ENCODE data around the gene SH3GL1. TPM values are rescaled to one million over a fixed set of nuclear protein-coding genes. Genes with fewer than 3 reads are reported as not detected.
A peak's percentile ranks its signal among the peaks of the same experiment; 100 is the strongest.

The SH3GL1 gene
- total RNA-seq, 2 donors from 2014 or later, result 49.1 to 67.1 TPM

DNA sequence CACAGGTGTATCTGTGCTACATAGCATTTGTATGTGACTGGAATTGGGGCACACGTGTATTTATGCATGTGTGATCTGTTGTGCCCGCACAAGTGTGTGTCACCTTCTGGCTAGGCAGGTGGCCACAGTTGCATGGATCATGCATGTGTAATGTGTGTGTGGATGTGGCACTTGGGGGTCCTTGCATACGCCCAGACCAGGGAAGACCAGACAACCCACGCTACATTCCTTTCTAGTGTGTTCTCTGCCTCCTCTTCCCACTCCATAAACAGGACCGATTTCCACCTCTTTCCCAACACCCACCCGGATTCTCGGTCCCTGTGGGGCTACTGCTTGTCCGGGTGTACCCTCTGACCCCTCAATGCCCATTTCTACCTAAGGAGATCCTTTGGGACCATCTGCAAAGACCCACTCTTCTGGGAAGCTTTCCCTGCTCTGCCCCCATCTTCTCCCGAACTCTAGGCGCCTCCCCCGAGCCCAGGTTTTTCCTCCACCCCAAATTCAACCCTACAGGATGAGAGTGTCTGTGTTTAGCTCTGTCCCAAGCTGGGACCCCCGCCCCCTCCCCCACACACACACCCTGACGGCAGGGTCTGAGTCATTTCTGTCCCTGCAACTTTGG, 74.0 kb downstream of the SH3GL1 start:
- no peak for ATAC-seq (replicated peaks)
- no peak overlapping the region for H3K27ac Mint-ChIP-seq

DNA sequence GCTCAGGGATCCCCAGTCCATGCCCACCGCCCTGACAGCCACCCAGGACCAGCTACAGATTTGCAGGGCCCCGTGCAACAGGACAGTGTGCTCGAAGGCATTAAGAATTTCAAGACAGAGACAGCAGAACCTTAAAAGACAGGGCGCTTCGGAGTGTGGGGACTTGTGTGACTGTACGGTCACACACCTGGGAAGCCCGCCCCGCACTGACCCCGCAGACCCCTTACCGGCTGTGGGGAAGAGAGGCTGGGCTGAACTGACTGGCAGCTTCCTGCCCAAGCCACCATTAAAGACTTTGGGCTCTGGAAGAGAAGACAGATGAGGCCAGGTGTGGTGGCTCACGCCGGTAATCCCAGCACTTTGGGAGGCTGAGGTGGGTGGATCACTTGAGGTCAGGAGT, 76.1 kb downstream of the SH3GL1 start:
- Mint-ChIP-seq H3K4me3 (no peak overlapping the region), H3K27me3 (no peaks in the 10 kb centered on the region), H3K9me3 (no peaks in the 10 kb centered on the region), H3K27ac (no peak overlapping the region), H3K36me3 (ENCODE audit: low read depth) (peaks cover 6% of the 10 kb centered on the region), H3K4me1 (peaks cover 4% of the 10 kb centered on the region)
- no peak for ATAC-seq (replicated peaks)

More for the DNA sequence above, 74.0 kb downstream of the SH3GL1 start:
- Mint-ChIP-seq H3K27me3 (no peaks in the 10 kb centered on the region), H3K4me3 (peak overlapping the region; percentile 88), H3K4me1 (peaks cover 4% of the 10 kb centered on the region), H3K36me3 (ENCODE audit: low read depth) (peaks cover 6% of the 10 kb centered on the region), H3K9me3 (no peaks in the 10 kb centered on the region)

DNA sequence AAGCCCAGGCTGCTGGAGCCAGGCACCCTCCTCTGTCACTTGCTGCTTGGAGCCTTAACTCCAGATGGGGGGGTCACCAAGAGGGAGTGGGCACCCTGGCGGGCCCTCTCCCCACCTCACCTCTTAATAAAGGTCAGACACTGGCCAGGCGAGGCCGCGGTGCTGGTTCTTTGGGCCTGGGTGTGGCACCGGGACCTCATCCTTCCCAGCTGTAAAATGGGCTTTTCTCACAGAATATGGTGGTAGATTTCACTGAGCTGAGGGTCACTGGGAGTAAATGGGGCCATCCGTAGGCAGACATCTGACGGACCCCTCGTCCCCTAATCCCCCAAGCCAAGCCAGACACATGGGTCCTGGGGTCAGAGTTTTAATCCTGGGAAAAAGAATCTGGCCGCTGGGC, 76.7 kb downstream of the SH3GL1 start:
- ATAC-seq (replicated peaks), result no peak
- Mint-ChIP-seq H3K4me1 (peaks cover 4% of the 10 kb centered on the region), H3K27ac (no peak overlapping the region), H3K4me3 (no peak overlapping the region), H3K9me3 (no peaks in the 10 kb centered on the region), H3K36me3 (ENCODE audit: low read depth) (peaks cover 4% of the 10 kb centered on the region), H3K27me3 (no peaks in the 10 kb centered on the region)

- H3K27me3 Mint-ChIP-seq, result no peaks in the 10 kb centered on the region
- H3K4me3 Mint-ChIP-seq, result no peak overlapping the region
- H3K27ac Mint-ChIP-seq, result no peak overlapping the region
- no peak for ATAC-seq (replicated peaks)
- H3K4me1 Mint-ChIP-seq, result peaks cover 4% of the 10 kb centered on the region
- H3K36me3 Mint-ChIP-seq (ENCODE audit: low read depth), result no peaks in the 10 kb centered on the region
- H3K9me3 Mint-ChIP-seq, result no peaks in the 10 kb centered on the region
Observed at GRCh38 chr19:4322942-4323665, 77.2 kb downstream of the SH3GL1 start.

DNA sequence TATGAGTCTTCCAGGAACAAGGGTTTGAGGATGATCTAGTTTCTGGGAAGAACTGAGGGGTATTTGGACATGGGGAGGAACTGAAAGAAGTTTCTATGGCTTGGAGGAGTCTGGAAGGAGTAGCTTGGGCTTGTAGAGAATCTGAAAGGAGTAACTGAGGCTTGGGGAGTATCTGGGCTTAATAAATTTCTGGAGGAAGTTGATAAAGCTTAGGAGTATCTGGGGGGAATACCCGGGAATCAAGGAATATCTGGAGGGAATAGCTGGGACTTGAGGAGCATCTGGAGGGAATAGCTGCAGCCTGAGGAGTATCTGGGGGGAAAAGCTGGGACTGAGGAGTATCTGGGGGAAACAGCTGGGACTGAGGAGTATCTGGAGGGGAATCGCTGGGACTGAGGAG, 79.9 kb downstream of the SH3GL1 start:
- Mint-ChIP-seq H3K9me3 (no peaks in the 10 kb centered on the region), H3K4me1 (no peaks in the 10 kb centered on the region), H3K4me3 (no peak overlapping the region), H3K36me3 (ENCODE audit: low read depth) (no peaks in the 10 kb centered on the region), H3K27ac (no peak overlapping the region), H3K27me3 (no peaks in the 10 kb centered on the region)
- ATAC-seq (replicated peaks), result no peak

- no peak for ATAC-seq (replicated peaks)
- Mint-ChIP-seq H3K36me3 (ENCODE audit: low read depth) (no peaks in the 10 kb centered on the region), H3K4me3 (no peak overlapping the region), H3K27ac (peak overlapping the region; percentile 3), H3K27me3 (no peaks in the 10 kb centered on the region), H3K9me3 (no peaks in the 10 kb centered on the region), H3K4me1 (no peaks in the 10 kb centered on the region)
Observed at GRCh38 chr19:4319067-4319718, 81.2 kb downstream of the SH3GL1 start.

DNA sequence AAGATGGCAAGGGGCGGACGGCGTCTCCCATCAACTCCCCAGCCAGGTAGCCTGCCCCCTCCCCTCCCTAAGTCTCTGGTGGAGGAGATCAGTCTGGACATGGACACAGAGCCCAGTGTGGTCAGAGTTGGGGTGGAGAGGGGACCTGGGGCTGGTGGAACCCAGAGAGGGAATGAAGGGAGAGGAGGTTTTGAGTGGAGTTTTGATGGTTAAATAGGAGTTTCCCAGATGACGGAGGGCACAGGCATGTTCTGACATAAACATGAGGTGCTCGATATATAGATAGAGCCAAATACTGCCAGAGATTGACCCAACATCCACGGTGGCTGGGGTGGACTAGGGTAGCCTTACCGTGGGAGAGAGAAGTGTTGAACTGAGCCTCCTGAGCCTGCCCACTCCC, 81.9 kb downstream of the SH3GL1 start:
- no peaks in the 10 kb centered on the region for H3K27me3 Mint-ChIP-seq
- no peak overlapping the region for H3K4me3 Mint-ChIP-seq
- ATAC-seq (replicated peaks), result no peak
- no peaks in the 10 kb centered on the region for H3K4me1 Mint-ChIP-seq
- H3K27ac Mint-ChIP-seq, result peak overlapping the region; percentile 3
- H3K9me3 Mint-ChIP-seq, result no peaks in the 10 kb centered on the region
- H3K36me3 Mint-ChIP-seq (ENCODE audit: low read depth), result no peaks in the 10 kb centered on the region

DNA sequence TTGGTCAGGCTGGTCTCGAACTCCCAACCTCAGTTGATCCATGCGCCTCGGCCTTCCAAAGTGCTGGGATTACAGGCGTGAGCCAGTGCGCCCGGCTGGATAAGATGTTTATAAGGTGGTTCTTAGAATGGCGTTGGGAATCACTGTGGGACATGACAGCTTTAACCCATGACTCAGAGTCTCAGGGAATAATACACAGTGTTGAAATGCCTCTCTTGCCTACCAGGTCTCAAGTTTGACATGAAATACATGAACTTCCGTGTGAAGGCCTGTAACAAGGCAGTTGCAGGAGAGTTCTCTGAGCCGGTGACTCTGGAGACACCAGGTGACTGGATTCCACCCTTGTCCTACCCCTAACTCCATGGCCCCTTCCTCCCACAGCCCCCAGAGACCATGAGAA, 83.4 kb downstream of the SH3GL1 start:
- H3K4me1 Mint-ChIP-seq, result no peaks in the 10 kb centered on the region
- H3K36me3 Mint-ChIP-seq (ENCODE audit: low read depth), result no peaks in the 10 kb centered on the region
- no peak overlapping the region for H3K27ac Mint-ChIP-seq
- no peaks in the 10 kb centered on the region for H3K9me3 Mint-ChIP-seq
- ATAC-seq (replicated peaks), result no peak
- H3K27me3 Mint-ChIP-seq, result no peaks in the 10 kb centered on the region
- no peak overlapping the region for H3K4me3 Mint-ChIP-seq

DNA sequence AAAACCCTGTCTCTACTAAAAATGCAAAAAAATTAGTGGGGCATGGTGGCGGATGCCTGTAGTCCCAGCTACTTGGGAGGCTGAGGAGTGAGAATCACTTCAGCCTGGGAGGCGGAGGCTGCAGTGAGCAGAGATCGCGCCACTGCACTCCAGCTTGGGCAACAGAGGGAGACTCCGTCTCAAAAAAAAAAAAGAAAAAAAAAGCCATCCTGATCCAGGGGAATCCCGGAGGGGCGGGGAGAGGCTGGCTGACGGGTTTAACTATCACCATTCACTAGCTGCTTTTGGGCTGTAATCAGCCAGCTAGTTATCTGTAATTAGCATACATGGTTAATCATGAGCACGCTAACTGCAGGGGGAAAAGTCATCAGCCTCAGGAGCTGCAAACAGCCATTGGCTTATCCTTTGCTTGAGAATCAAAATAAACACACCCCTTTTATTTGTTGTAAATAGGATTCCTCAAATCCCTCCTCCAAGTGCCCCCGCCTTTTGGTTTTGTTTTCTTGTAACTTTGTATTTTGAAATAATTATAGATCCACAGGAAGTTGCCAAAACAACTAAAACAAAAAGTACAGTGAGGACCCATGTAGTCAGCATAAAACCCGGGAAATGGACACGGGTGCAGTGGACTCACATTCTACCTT, 86.4 kb downstream of the SH3GL1 start:
- no peak overlapping the region for H3K27ac Mint-ChIP-seq
- no peaks in the 10 kb centered on the region for H3K4me1 Mint-ChIP-seq
- H3K27me3 Mint-ChIP-seq, result no peaks in the 10 kb centered on the region
- no peaks in the 10 kb centered on the region for H3K36me3 Mint-ChIP-seq (ENCODE audit: low read depth)
- no peaks in the 10 kb centered on the region for H3K9me3 Mint-ChIP-seq
- no peak for ATAC-seq (replicated peaks)
- no peak overlapping the region for H3K4me3 Mint-ChIP-seq

Other genes starting within 250 kb of the SH3GL1 start
- 1 to 10 TPM in 1 of 2 donors, not detected in 1; 1.1 TPM for gene CREB3L3, start 246.9 kb downstream of the SH3GL1 start, total RNA-seq
- 10 to 100 TPM; 37.9 to 38.9 TPM for gene SIRT6, start 218.0 kb downstream of the SH3GL1 start, total RNA-seq
- 1 to 10 TPM; 1.2 to 2.5 TPM for gene ANKRD24, start 217.9 kb downstream of the SH3GL1 start, total RNA-seq
- gene EBI3, start 171.0 kb downstream of the SH3GL1 start, total RNA-seq, result 10 to 100 TPM; 18.3 to 23.6 TPM
- gene YJU2, start 153.5 kb downstream of the SH3GL1 start, total RNA-seq, result 10 to 100 TPM; 22.5 to 22.6 TPM
- not detected for gene SHD, start 121.3 kb downstream of the SH3GL1 start, total RNA-seq
- gene TMIGD2, start 98.2 kb downstream of the SH3GL1 start, total RNA-seq, result 1 to 10 TPM; 2.5 to 4.1 TPM
- gene FSD1, start 95.9 kb downstream of the SH3GL1 start, total RNA-seq, result 10 to 100 TPM in 1 of 2 donors, 1 to 10 TPM in 1; 8.3 to 13.1 TPM
- 10 to 100 TPM; 13.3 to 17.4 TPM for gene STAP2, start 61.7 kb downstream of the SH3GL1 start, total RNA-seq
- 10 to 100 TPM; 15.5 to 19.7 TPM for gene MPND, start 57.0 kb downstream of the SH3GL1 start, total RNA-seq
- 10 to 100 TPM; 67.9 to 96.7 TPM for gene CHAF1A, start 2.1 kb upstream of the SH3GL1 start, total RNA-seq
- gene UBXN6, start 57.2 kb upstream of the SH3GL1 start, total RNA-seq, result 10 to 100 TPM; 37.4 to 40.1 TPM
- gene HDGFL2, start 71.8 kb upstream of the SH3GL1 start, total RNA-seq, result 10 to 100 TPM; 30.7 to 39.3 TPM
- under 1 TPM in 1 of 2 donors, not detected in 1; 0.05 TPM for gene PLIN4, start 117.9 kb upstream of the SH3GL1 start, total RNA-seq
- under 1 TPM in 1 of 2 donors, not detected in 1; 0.17 TPM for gene PLIN5, start 134.7 kb upstream of the SH3GL1 start, total RNA-seq
- gene LRG1, start 139.5 kb upstream of the SH3GL1 start, total RNA-seq, result under 1 TPM; 0.53 to 0.93 TPM
- under 1 TPM in 1 of 2 donors, not detected in 1; 0.05 TPM for gene SEMA6B, start 159.1 kb upstream of the SH3GL1 start, total RNA-seq
- 10 to 100 TPM; 18.0 to 23.6 TPM for gene TNFAIP8L1, start 239.0 kb upstream of the SH3GL1 start, total RNA-seq